Activated naive CD4-positive, alpha-beta T cell treated with Interleukin-2 at 50 U/mL for 16 hours (primary cell): ENCODE results near the gene ATP5F1B.

Source experiments
- DNase-seq: peaks from one replicate; pipeline ENCODE4 v3.0.0-alpha.2; 2020

Gene ATP5F1B

DNA sequence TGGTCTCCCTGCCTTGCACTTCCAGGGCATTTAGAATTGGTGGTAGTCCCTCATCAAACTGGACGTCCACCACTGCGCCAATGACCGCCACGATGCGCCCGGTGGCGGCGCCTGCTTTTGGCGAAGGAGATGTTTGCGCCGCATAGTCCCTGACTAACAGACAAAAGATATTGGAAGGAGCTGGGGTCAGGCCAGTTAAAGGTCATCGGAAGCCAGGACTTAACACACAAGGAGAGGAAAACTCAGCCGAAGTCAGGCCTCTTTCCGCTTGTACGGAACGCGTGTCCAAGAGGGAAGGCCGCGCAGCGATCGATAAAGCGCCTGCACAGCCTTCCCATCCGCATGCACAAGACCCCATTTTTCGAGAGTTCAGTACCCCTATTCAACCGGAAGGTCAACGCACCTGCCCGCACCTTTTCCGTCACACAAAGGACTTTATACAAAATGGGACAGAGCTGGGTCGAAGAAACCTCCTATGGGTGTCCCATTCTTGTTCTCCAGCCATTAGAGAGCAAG lies 525 bp downstream of the ATP5F1B start:
- DNase-seq, result no peak

DNA sequence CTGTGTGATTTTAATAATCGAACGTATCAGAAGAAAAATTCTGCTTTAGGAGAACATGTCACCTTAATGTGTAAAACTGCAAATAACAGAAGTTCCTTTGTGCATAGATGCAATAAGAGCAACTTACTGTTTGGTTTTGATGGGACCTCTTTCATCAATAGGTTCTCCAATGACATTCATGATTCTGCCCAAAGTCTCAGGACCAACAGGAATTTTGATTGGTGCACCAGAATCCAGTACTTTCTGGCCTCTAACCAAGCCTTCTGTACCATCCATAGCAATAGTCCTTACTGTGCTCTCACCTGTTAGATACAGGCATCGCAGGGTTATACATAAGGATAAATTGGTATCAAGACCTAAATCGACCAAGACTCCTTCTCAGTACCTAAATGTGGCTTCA lies 1.1 kb downstream of the ATP5F1B start:
- no peak for DNase-seq

DNA sequence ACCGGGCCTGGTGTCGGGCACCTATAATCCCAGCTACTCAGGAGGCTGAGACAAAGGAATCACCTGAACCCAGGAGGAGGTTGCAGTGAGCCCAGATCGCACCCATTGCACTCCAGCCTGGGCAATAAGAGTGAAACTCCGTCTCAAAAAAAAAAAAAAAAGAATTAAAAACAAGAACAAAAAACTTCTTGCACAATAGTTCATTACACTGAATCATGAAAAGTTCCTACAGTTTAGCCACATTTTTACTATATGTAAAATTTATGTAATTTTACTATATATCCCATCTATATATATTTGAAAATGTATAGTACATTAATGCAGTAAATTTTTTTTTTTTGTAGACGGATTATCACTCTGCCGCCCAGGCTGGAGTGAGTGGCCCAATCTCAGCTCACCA lies 4.6 kb downstream of the ATP5F1B start:
- no peak for DNase-seq

DNA sequence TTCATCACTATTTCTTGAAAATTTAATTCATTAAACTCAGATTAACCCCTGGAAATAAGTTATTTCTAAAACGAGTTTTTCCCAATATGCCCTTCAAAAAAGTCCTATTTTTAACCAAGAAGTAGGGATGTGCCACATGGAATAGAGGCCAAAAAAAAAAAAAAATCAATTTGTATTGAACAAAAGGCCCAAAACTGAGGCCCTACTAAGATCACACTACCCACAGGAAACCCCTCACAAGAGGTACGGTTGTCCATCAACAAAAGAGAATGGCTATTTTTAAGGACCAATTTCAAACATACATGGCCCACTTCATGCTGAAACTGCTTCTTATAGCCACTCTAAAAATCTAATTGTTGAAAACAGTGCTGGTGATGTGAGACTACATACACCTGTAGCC lies 8.2 kb downstream of the ATP5F1B start:
- no peak for DNase-seq

DNA sequence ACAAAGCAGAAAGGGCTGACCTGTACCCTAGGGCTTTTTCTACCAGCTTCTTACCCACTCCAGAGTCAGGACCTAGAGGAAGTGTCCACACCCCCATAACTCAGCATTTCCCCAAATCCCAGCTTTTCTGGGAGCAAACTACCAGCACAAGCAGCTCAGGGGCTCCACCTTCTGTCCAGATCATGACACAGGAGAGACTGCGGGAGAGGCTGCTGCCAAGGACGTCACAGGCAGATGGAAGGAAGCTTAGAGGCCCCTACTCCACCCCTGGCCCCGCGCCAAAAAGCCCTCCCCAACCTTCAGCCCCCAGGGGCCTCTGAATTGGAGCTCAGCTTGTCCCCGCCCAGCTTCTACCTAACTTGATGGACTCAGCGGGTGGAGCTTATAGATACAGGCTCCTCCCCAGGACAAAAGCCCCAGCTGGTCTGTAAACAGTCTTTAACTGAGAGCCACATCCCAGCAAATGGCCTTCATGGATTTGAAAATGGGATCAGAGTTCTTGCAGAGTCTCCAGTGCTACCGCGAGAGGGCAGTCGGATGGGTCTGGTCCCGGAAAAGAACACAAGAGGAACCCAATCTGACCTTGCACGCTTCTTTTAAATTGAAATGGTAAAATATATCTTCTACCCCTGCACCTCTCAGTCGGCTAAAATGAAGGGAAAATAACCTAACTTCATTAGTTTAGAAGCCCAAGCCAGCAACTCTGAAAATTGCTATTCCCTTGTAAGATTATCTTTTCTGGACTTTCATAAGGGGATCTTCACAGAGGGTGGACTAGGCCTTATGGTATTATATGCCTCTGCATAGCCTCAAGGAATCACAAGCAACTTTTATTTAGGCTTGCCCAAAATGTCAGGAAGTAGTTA lies 8.9 kb downstream of the ATP5F1B start:
- DNase-seq, result peak; percentile 86

DNA sequence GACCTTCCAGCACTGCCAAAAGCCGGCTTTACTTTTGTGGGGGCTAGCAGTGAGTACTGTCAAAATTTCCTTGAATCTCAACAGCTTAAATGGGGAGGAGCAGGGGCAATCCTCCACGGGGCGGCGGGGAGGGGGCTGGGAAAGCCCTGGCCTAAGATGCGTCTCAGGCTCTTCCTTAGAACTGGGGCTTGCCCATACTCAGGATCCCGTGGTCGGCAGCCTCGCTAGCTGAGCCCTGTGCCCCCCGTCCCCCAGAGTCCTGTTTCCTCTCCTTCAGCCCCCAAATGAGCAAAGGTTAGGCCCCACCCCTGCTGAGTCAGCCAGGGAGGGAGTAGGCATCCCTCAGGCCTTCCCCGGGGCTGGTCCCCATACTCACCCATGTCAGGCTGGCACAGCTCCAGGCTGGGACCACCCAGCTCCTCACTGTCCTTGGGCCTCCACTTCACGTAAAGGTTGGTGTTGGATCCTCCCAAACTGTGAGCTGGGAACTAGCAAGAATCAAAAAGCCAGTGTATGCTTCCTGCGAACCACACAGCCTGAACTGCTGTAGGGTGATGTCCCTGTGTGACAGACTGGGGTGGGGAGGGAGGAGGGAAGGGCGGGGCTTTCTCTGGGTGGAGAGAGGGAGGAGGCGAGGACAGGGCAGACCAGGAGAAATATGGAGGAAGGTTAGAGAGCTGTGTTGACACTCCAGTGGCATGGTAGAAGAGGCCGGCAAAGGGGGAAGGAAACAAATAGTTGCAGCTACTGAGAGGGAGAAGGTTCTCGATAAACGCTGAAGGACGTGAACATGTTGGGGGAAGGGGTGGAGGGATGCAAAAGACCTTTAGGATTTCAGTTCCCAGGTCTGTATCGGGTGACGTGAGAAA lies 9.7 kb downstream of the ATP5F1B start:
- peak; percentile 86 for DNase-seq

DNA sequence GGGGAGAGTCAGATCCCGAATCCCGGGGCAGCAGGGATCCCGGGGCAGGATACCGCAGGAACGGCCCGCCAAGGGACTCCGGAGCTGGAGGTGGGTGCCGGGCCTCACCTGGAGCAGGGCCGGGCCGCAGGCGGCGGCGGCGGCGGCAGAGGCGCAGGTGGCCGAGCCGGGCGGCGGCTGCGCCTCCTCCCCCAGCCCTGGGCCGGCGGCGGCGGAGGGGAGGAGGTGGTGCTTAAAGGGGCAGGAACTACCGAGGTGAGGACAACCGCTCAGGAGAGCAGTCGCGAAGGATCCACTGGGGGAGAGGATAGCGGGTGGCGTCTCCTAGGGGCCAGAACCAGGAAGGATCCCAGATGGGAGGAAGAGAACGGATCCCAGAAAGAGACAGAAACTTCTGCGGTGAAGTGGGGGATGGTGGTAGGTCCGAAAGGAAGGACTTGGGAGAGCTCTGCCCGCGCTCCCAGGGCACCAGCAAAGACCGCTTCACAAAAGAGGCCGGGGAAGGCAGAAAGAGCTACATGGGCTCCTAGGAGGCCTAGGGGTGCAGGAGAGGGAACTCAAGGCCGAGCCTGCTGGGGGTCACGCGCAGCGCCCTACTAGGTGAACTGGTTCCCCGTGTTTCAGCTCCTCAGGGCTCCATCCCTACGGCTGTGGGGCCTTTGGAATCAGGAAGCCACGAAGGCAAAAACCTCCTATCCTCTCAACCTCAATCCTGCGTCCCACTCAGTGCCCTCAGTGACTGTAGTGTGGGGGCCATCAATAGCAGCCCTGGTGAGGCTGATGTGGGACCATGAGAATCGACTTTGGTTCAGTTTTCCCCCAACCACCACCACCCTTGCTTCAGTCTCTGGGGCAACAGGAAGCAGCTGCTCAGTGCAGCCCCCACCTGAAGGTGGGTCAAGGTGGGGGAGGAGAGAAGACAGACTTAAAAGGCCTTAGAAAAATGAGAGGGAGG lies 10.7 kb downstream of the ATP5F1B start:
- peak; percentile 71 for DNase-seq

DNA sequence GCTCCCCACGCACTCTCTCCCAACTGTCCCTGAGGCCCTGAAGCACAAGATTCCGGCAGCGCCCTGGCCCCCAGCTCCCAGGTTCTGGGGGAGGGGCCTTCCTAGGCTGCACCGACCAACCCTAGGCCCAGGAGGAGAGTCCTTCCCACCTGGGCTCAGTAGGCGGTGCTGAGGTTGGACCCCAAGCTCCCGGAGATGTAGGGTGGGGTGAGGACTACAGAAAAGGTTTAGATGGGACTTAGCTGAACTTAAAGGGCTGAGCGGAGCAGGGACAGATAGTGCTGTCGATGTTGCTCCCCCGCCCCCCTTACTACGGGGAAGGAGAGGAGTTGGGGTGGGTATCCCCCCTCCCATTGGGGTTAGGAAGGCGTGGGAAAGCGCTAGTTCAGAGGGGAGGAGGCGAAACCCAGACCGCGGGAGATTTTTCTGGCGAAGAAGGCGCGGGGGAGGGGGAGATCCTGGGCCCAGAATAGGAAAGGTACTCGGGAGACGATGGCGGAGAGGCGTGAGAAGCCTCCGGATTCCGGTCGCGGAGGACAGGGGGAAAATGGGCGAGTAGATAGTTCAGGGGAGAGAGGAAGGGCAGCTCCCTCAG lies 11.4 kb downstream of the ATP5F1B start:
- peak; percentile 34 for DNase-seq

DNA sequence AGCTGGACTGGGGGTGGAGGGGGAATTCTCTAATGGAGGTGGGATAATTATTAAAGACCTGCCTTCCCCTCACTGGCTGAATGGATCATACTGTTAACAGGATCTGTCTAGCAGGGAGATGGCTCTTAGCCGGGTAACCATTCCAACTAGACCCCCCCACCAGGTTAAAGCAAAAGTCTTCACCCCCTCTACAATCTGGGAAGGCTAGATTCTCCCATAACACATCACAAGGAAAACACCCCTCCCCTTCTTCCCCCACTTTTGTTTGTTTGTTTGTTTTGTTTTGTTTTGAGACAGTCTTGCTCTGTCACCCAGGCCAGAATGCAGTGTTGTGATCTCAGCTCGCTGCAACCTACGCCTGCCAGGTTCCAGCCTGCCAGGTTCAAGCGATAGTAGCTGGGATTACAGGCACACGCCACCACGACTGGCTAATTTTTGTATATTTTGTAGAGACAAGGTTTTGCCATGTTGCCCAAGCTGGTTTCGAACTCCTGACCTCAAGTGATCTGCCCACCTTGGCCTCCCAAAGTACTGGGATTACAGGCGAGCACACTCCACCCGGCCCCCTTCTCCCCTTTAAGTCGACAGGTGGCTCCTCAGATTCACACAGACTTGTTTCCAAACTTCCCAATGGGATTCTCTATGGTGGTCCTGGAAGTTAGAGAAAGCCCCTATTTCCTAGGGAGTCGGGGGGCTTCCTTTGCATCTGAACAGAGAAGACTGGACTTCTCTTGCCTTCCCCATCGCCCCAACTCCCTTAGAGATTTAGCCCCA lies 12.1 kb downstream of the ATP5F1B start:
- no peak for DNase-seq

DNA sequence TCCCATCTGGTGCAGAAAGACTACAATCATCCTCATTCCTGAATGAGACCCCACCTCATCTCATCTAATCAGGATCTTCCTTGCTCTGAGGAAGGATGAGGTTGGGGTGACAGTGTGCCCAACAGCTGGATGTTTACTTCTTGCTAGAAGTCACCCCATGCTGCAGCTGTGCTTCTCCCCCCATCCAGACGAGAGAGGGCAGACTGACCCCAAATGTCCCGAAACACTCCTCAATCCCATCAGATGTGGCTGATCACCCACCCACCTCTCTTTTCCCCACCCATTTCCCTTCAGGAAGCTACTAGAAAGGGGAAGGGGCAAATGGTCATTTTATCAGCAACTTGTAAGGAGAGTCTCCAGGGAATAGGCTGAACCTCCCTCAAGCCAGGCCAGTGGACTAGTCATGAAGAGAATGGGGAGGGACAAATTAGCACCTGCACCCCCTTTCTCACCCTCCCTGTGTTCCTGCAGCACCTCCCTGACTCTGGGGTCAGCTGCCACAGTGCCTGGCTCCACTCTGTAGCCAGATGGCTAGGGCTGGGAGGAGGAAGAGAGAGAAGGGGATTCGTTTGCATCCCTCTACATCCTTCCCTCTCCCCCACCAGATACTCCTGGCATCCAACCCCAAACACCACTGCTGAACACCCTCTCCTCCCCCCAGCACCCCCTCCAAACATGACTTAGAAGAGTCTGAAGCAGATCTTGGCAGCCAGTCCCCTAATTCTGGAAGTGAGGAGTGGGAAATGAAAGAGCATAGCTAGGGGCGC lies 12.9 kb downstream of the ATP5F1B start:
- DNase-seq, result no peak

DNA sequence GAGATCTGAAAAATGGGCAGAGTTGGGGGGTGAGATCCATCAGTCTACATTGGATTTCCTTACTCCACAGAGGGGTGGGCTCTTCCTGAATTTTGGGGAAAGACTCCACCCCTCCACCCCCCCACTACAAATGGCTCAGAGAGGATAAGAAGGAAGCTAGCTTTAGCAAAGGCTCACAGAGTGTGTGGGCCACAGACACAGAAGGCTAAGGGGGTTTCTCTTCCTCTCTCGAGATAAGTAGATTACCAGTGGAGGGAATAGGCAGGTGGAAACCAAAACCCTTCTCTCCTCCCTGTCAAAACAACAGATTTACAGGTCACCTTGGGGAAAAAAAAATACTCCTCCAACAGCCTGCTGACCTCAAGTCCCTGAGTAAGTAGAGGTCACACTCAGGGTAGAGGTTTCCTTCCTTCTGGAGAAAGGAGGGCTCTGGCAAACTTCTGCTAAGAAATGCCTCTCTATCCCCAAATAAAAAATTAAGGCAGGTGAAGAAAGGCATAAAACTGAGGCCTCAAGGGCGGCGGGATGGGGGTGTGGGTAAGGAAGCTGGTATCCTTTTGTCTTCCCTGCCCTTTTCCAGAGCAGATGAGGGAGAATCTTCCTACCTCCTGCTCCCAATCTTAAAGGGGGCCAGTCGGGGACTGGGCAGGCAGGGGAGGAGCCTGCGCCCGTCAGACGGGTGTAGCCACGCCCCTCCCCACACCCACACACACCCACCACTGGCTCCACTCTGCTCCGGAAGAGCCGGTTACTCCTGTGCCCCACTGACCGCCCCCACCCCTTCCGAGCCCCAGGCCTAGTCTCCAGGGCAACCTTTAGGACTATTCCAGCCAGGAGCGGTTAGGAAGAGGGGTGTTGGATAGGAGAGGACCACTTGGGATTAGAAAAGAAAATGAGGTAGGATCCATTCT lies 13.7 kb downstream of the ATP5F1B start:
- peak; percentile 64 for DNase-seq

DNA sequence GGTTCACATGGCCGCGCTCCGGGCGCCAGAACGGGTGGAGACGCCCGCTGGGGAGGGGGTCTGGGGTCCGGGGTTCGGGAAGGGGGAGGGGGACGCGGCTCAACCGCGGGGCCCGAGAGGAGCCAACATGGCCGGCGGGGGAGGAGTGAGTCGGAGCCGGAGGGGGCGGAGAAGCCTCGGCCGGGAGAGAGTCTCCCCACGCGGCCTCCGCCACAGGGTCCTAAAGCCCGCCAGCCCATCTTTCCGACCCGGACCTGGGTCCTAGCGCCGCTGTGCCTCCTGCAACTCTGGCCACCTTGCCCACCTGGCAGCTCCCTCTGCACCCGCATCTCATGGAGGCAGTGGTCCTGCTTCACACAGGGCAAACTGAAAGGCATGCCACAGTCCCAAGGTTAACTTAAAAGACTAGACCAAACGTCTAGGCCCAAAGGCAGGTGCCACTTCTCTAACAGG lies 15.6 kb downstream of the ATP5F1B start, which contains the start of gene BAZ2A:
TSS of gene BAZ2A (minus strand) at position 147 of the 453 bp plus-strand sequence. CDS start 12,796 bp downstream, outside the sequence.
- peak; percentile 89 for DNase-seq

DNA sequence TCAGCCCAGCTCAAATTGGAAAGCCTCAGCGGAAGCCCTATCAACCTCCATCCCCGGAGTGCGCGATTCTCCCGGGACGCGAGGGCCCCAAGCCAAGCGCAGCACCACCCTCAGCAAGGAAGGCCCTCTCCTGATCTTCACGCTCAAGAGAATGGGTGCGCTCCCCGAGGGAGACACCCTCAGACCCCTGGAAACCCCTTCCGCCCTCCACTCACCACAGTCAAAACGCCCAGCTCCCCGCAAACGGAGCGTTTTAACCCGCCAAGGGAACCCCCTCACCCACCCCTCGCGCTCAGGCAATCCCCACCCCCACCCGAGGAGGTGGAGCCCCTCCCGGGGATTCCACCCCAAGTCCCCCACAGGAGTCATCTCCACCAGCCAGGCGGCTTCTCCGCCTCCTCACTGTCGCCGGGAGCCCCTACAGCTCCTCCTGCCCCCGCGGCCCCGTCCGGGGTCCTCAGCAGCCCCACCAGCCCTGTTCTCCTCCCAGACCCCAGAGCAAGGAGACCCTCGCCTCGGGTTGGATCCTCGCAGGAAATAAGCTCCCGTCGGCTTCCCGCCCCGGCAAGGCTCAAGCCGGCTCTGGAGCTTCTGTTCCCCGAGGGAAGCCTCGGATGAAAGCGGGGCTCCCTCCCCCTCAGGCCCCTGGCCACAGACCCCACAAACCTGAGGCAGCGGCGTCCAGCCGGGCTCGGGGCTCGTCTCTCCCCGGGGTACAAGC lies 16.2 kb downstream of the ATP5F1B start:
- peak; percentile 62 for DNase-seq

DNA sequence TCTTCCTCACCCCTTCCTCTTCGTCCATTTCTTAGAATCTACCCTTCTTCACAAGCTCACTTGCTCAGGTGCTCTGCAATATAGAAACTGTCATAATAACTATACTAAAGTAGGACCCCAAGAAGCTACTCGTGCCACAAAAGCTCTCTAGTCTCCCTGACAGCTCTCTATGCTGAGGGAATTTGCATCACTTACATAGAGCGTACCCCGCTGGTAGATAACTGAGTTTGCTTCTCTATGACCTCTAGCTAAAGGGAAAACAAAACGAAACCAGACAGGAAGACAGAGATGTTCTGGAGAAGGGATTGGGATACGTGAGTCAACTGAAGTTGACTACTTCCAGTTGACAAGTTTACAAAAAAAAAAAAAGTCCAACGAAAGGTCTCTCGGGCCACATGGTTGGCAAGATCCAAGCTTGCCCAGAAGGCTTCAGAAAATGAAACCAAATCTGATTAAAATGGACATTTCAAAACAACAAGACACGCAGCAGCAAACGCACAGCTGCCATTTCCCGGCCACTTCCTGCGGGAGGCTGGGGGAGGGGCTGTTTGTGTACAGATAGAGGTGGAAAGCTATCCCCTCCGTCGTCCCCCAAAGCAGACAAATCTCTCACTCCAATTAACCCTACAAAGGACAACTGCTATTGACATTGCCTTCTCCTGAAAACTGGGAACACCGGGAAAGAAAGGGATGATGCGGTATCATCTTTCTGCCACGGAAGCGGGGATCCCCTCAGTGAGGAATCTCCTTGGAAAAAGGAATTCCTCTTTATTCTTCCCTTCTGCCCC lies 16.9 kb downstream of the ATP5F1B start:
- DNase-seq, result peak; percentile 62

DNA sequence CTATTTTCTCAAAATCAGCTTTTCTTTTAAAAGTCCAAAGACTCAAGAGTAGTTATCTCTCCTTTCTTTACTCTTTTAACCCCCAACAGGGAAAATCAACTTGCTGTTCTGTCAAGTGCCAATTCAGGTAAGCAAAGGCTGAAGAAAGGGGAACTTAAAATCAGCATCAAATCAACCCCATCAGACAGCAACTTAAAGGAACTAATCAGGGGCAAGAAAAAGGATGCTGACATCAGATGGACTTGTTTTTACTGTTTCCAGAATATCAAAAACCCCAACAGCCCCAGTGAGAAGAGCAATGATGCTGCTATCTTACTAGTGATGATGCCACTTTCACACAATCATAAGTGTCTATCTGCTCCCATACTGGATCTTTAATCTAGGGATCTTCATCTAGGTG lies 19.1 kb downstream of the ATP5F1B start:
- no peak for DNase-seq

DNA sequence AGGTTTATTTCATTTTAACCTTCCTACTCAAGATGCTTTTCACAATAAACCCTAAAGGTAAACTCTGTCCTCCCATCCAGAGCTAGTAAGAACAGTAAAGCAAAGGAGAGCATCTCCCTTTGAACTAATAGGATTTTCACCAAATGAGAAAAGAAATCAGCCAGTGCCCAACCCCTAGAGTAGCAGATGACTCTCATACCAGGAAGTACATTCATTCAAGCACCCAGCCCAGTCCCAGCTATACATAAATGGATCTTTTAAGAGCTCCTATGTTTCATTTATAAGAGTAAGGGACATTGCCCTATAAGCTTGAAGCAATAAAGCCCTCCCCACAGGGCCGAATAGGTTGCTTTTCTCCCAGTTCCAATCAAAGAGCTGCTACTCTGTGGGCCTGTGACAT lies 23.2 kb downstream of the ATP5F1B start:
- DNase-seq, result no peak

DNA sequence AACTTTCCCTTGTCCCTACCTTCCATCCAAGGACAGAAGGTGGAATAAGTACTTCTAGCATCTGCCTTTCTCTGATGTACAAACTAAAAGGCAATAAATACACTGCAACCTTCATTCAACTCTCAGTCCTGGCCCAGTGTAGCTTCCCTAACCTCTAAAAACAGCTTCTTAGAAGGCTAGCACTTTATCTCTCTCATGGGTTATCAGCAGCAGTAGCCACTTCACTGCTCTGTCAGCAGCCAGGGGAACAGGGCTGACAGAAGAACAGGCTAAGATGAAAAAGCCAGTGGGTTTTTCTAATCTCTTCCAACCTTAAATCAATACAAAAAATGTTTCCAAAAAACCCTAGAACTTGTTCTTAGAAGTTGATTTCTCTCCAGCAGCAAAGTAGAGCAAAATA lies 28.9 kb downstream of the ATP5F1B start:
- DNase-seq, result no peak

DNA sequence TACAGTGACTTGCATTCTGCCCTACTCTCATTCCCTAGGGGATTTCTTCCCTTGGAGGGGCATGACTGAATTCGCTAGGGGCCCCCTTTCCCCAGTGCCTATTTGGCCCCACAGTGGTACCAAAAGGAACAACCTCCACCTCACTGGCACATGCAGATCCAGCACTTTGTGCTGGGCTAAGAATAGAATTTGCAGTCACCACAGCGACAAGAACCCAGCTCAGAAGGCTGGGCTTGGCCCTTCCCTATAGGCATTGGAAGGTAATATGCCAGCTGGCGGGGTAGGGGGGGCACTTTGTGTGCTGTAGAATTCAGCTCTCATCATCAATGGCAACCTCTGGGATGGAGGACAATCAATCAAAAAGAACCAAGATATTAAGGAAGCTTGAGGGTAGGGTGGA lies 29.5 kb downstream of the ATP5F1B start:
- no peak for DNase-seq
